HEK293 (cell line): ENCODE measurements around the gene DNAJB1.
"Not testable (repeated sequence)": the region's sequence is repeated elsewhere in the genome, so short reads cannot be mapped to it uniquely, and the experiment has no call there.

Experiments used
- YY1 ChIP-seq: fragments of 450-650 bp; formaldehyde crosslinking; IDR thresholded peaks from 2 replicates; pipeline ENCODE4 v1.5.1; 2018; ENCODE audit warnings: missing biosample characterization, missing genetic modification characterization
- ZBTB7A ChIP-seq: fragments of 450-650 bp; formaldehyde crosslinking; IDR thresholded peaks from 2 replicates; pipeline ENCODE4 v1.5.1; 2016; ENCODE audit warnings: low read depth, missing biosample characterization, missing genetic modification characterization
- ZNF23 ChIP-seq: fragments of 450-650 bp; formaldehyde crosslinking; IDR thresholded peaks from 2 replicates; pipeline ENCODE4 v1.5.1; 2016; ENCODE audit warnings: missing biosample characterization, missing genetic modification characterization, borderline replicate concordance
- ZNF362 ChIP-seq: fragments of 450-650 bp; formaldehyde crosslinking; IDR thresholded peaks from 2 replicates; pipeline ENCODE4 v1.5.1; 2016; ENCODE audit warnings: missing biosample characterization, missing genetic modification characterization
- ZNF48 ChIP-seq: fragments of 450-650 bp; formaldehyde crosslinking; IDR thresholded peaks from 2 replicates; pipeline ENCODE4 v1.5.1; 2016; ENCODE audit warnings: missing biosample characterization, missing genetic modification characterization
- ZNF529 ChIP-seq: fragments of 450-650 bp; formaldehyde crosslinking; IDR thresholded peaks from 2 replicates; pipeline ENCODE4 v1.5.1; 2017; ENCODE audit warnings: missing genetic modification characterization, missing biosample characterization; ENCODE audit not compliant: insufficient replicate concordance
- ZNF544 ChIP-seq: fragments of 450-650 bp; formaldehyde crosslinking; IDR thresholded peaks from 2 replicates; pipeline ENCODE4 v1.5.0; 2017; ENCODE audit warnings: missing biosample characterization, missing genetic modification characterization
- ZNF548 ChIP-seq: fragments of 450-650 bp; formaldehyde crosslinking; IDR thresholded peaks from 2 replicates; pipeline ENCODE4 v1.5.1; 2016; ENCODE audit warnings: missing biosample characterization, missing genetic modification characterization
- ZNF571 ChIP-seq: fragments of 450-650 bp; formaldehyde crosslinking; IDR thresholded peaks from 2 replicates; pipeline ENCODE4 v1.5.0; 2017; ENCODE audit warnings: missing biosample characterization, missing genetic modification characterization
- TF ChIP-seq, protein P1 (sequence below): fragments of 450-650 bp; formaldehyde crosslinking; IDR thresholded peaks from 2 replicates; pipeline ENCODE4 v1.5.1; 2016; ENCODE audit warnings: missing biosample characterization, missing genetic modification characterization
- TF ChIP-seq, protein P2 (sequence below): fragments of 450-650 bp; formaldehyde crosslinking; IDR thresholded peaks from 2 replicates; pipeline ENCODE4 v1.5.1; 2016; ENCODE audit warnings: missing biosample characterization, missing genetic modification characterization

- not testable (repeated sequence) for TF ChIP-seq ZNF529; ZNF571; ZNF362 (tag by site-specific recombination); ZNF48 (tag by site-specific recombination); ZNF544 (tag by site-specific recombination); YY1; ZBTB7A (tag by site-specific recombination); ZNF23 (tag by site-specific recombination); ZNF548
- TF ChIP-seq, protein P1, sequence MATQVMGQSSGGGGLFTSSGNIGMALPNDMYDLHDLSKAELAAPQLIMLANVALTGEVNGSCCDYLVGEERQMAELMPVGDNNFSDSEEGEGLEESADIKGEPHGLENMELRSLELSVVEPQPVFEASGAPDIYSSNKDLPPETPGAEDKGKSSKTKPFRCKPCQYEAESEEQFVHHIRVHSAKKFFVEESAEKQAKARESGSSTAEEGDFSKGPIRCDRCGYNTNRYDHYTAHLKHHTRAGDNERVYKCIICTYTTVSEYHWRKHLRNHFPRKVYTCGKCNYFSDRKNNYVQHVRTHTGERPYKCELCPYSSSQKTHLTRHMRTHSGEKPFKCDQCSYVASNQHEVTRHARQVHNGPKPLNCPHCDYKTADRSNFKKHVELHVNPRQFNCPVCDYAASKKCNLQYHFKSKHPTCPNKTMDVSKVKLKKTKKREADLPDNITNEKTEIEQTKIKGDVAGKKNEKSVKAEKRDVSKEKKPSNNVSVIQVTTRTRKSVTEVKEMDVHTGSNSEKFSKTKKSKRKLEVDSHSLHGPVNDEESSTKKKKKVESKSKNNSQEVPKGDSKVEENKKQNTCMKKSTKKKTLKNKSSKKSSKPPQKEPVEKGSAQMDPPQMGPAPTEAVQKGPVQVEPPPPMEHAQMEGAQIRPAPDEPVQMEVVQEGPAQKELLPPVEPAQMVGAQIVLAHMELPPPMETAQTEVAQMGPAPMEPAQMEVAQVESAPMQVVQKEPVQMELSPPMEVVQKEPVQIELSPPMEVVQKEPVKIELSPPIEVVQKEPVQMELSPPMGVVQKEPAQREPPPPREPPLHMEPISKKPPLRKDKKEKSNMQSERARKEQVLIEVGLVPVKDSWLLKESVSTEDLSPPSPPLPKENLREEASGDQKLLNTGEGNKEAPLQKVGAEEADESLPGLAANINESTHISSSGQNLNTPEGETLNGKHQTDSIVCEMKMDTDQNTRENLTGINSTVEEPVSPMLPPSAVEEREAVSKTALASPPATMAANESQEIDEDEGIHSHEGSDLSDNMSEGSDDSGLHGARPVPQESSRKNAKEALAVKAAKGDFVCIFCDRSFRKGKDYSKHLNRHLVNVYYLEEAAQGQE, result not testable (repeated sequence)
- TF ChIP-seq, protein P2, sequence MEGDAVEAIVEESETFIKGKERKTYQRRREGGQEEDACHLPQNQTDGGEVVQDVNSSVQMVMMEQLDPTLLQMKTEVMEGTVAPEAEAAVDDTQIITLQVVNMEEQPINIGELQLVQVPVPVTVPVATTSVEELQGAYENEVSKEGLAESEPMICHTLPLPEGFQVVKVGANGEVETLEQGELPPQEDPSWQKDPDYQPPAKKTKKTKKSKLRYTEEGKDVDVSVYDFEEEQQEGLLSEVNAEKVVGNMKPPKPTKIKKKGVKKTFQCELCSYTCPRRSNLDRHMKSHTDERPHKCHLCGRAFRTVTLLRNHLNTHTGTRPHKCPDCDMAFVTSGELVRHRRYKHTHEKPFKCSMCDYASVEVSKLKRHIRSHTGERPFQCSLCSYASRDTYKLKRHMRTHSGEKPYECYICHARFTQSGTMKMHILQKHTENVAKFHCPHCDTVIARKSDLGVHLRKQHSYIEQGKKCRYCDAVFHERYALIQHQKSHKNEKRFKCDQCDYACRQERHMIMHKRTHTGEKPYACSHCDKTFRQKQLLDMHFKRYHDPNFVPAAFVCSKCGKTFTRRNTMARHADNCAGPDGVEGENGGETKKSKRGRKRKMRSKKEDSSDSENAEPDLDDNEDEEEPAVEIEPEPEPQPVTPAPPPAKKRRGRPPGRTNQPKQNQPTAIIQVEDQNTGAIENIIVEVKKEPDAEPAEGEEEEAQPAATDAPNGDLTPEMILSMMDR (tag by site-specific recombination), result 0 out of 2 replicates have a peak, but pooled peaks have one; percentile 58
These were observed 33.2 kb upstream of the DNAJB1 start for GRCh38 chr19:14551134-14552005.
